Measurements from ENCODE around the gene ZC3H14. TPM values are rescaled to one million over a fixed set of nuclear protein-coding genes. Genes with fewer than 3 reads are reported as not detected.
"Not testable (repeated sequence)": the region's sequence is repeated elsewhere in the genome, so short reads cannot be mapped to it uniquely, and the experiment has no call there.

The ZC3H14 gene
- total RNA-seq, 1 donor from 2014 or later: 46.7 TPM

GRCh38 chr14:88519907-88520306 lies 42.9 kb upstream of the ZC3H14 start:
- H3K9me3 Mint-ChIP-seq (ENCODE audit: low read depth): no peaks in the 10 kb centered on the region
- H3K4me3 Mint-ChIP-seq (ENCODE audit: unreplicated experiment): no peak overlapping the region
- DNase-seq (ENCODE audit: low spot score): no peak
- H3K27me3 Mint-ChIP-seq (ENCODE audit: low read depth): no peaks in the 10 kb centered on the region
- H3K4me1 Mint-ChIP-seq (ENCODE audit: low read depth): peaks cover 44% of the 10 kb centered on the region
- H3K36me3 Mint-ChIP-seq (ENCODE audit: low read depth): peaks cover 7% of the 10 kb centered on the region
- no peak overlapping the region for H3K27ac Mint-ChIP-seq (ENCODE audit: unreplicated experiment)
- no peak for TF ChIP-seq CTCF (IDR thresholded peaks at IDR 0.05)

- no peak overlapping the region for H3K4me3 Mint-ChIP-seq (ENCODE audit: unreplicated experiment)
- TF ChIP-seq CTCF (IDR thresholded peaks at IDR 0.05): no peak
- DNase-seq (ENCODE audit: low spot score): no peak
Observed at GRCh38 chr14:88521818-88522217, 41.0 kb upstream of the ZC3H14 start.

GRCh38 chr14:88522393-88522792 lies 40.4 kb upstream of the ZC3H14 start:
- no peak overlapping the region for H3K4me3 Mint-ChIP-seq (ENCODE audit: unreplicated experiment)
- peaks cover 3% of the 10 kb centered on the region for H3K36me3 Mint-ChIP-seq (ENCODE audit: low read depth)
- TF ChIP-seq CTCF (IDR thresholded peaks at IDR 0.05): no peak
- H3K9me3 Mint-ChIP-seq (ENCODE audit: low read depth): no peaks in the 10 kb centered on the region
- peaks cover 24% of the 10 kb centered on the region for H3K4me1 Mint-ChIP-seq (ENCODE audit: low read depth)
- H3K27me3 Mint-ChIP-seq (ENCODE audit: low read depth): no peaks in the 10 kb centered on the region
- no peak for DNase-seq (ENCODE audit: low spot score)
- peak overlapping the region; percentile 77 for H3K27ac Mint-ChIP-seq (ENCODE audit: unreplicated experiment)

More at GRCh38 chr14:88521818-88522217, 41.0 kb upstream of the ZC3H14 start:
- peaks cover 29% of the 10 kb centered on the region for H3K4me1 Mint-ChIP-seq (ENCODE audit: low read depth)
- no peaks in the 10 kb centered on the region for H3K27me3 Mint-ChIP-seq (ENCODE audit: low read depth)
- H3K9me3 Mint-ChIP-seq (ENCODE audit: low read depth): no peaks in the 10 kb centered on the region
- peaks cover 5% of the 10 kb centered on the region for H3K36me3 Mint-ChIP-seq (ENCODE audit: low read depth)
- H3K27ac Mint-ChIP-seq (ENCODE audit: unreplicated experiment): peak overlapping the region; percentile 77

GRCh38 chr14:88529889-88530288 lies 32.9 kb upstream of the ZC3H14 start:
- H3K36me3 Mint-ChIP-seq (ENCODE audit: low read depth): peaks cover 24% of the 10 kb centered on the region
- not testable (repeated sequence) for H3K27me3 Mint-ChIP-seq (ENCODE audit: low read depth); H3K4me1 Mint-ChIP-seq (ENCODE audit: low read depth); H3K4me3 Mint-ChIP-seq (ENCODE audit: unreplicated experiment); DNase-seq (ENCODE audit: low spot score); H3K27ac Mint-ChIP-seq (ENCODE audit: unreplicated experiment)
- peaks cover 15% of the 10 kb centered on the region for H3K9me3 Mint-ChIP-seq (ENCODE audit: low read depth)

- DNase-seq (ENCODE audit: low spot score): no peak
- H3K27me3 Mint-ChIP-seq (ENCODE audit: low read depth): no peaks in the 10 kb centered on the region
- no peak overlapping the region for H3K27ac Mint-ChIP-seq (ENCODE audit: unreplicated experiment)
- H3K36me3 Mint-ChIP-seq (ENCODE audit: low read depth): peaks cover 26% of the 10 kb centered on the region
- H3K9me3 Mint-ChIP-seq (ENCODE audit: low read depth): peaks cover 15% of the 10 kb centered on the region
- TF ChIP-seq CTCF (IDR thresholded peaks at IDR 0.05): no peak
- H3K4me1 Mint-ChIP-seq (ENCODE audit: low read depth): no peaks in the 10 kb centered on the region
- no peak overlapping the region for H3K4me3 Mint-ChIP-seq (ENCODE audit: unreplicated experiment)
Observed at GRCh38 chr14:88533064-88533602, 29.7 kb upstream of the ZC3H14 start.

GRCh38 chr14:88535149-88535548 lies 27.7 kb upstream of the ZC3H14 start:
- no peaks in the 10 kb centered on the region for H3K27me3 Mint-ChIP-seq (ENCODE audit: low read depth)
- H3K36me3 Mint-ChIP-seq (ENCODE audit: low read depth): peaks cover 22% of the 10 kb centered on the region
- no peaks in the 10 kb centered on the region for H3K4me1 Mint-ChIP-seq (ENCODE audit: low read depth)
- DNase-seq (ENCODE audit: low spot score): no peak
- TF ChIP-seq CTCF (IDR thresholded peaks at IDR 0.05): peak; percentile 23
- no peak overlapping the region for H3K4me3 Mint-ChIP-seq (ENCODE audit: unreplicated experiment)
- H3K27ac Mint-ChIP-seq (ENCODE audit: unreplicated experiment): no peak overlapping the region
- H3K9me3 Mint-ChIP-seq (ENCODE audit: low read depth): peaks cover 7% of the 10 kb centered on the region

Data from chondrocyte (in vitro differentiated cells).